Measurements from ENCODE around the gene PDK2. TPM values are rescaled to one million over a fixed set of nuclear protein-coding genes. Genes with fewer than 3 reads are reported as not detected.

PDK2 gene
- total and polyA plus RNA-seq, 9 of the 15 experiments (the other 6 are each of a cell fraction or from before 2014, with no cell fraction given), result 0.03 to 2.5 (median 1.4) TPM

- TF ChIP-seq MAFG (tag; conservative IDR thresholded peaks at IDR 0.05), result no peak
- no peak for TF ChIP-seq TAL1 (IDR thresholded peaks at IDR 0.05)
- no peak for TF ChIP-seq CREB5 (CRISPR knock-in tag; IDR thresholded peaks at IDR 0.05)
- TF ChIP-seq NCOA4 (IDR thresholded peaks at IDR 0.05; ENCODE audit: partially characterized antibody), result no peak
- no peak for TF ChIP-seq CHCHD3 (CRISPR knock-in tag; IDR thresholded peaks at IDR 0.05)
- TF ChIP-seq MTF1 (CRISPR knock-in tag; IDR thresholded peaks at IDR 0.05; ENCODE audit: borderline replicate concordance), result no peak
- no peak for TF ChIP-seq NFYB (IDR thresholded peaks at IDR 0.05; ENCODE audit: extremely low read depth, insufficient read length)
- TF ChIP-seq CHD1 (IDR thresholded peaks at IDR 0.05; ENCODE audit: low read length), result no peak
- TF ChIP-seq TRIM24 (IDR thresholded peaks at IDR 0.05), result peak; percentile 8 to 83; a peak in 2 of 4 replicates
- no peak for TF ChIP-seq ZNF780A (CRISPR knock-in tag; IDR thresholded peaks at IDR 0.05)
- TF ChIP-seq DIDO1 (tag; IDR thresholded peaks at IDR 0.05; ENCODE audit: low read depth), result no peak
- TF ChIP-seq NR2C1 (IDR thresholded peaks at IDR 0.05), result no peak
- no peak for TF ChIP-seq NR2C1 (tag; IDR thresholded peaks at IDR 0.05)
- TF ChIP-seq CTBP1 (IDR thresholded peaks at IDR 0.05; ENCODE audit: borderline replicate concordance), result peak; percentile 93; the same call in 1 of the 2 replicates
- no peak for TF ChIP-seq THAP7 (CRISPR knock-in tag; IDR thresholded peaks at IDR 0.05)
- TF ChIP-seq RAD51 (IDR thresholded peaks at IDR 0.05; ENCODE audit: borderline replicate concordance, low read depth), result no peak
- TF ChIP-seq FOXP4 (CRISPR knock-in tag; IDR thresholded peaks at IDR 0.05; ENCODE audit: borderline replicate concordance), result no peak
- no peak for TF ChIP-seq E2F8 (IDR thresholded peaks at IDR 0.05; ENCODE audit: low read depth, partially characterized antibody)
- TF ChIP-seq ZNF263 (CRISPR knock-in tag; IDR thresholded peaks at IDR 0.05; ENCODE audit: borderline replicate concordance), result peak; percentile 87
- no peak for TF ChIP-seq RBBP5 (IDR thresholded peaks at IDR 0.05; ENCODE audit: borderline replicate concordance, insufficient read depth, low read length, poor library complexity, severe bottlenecking)
- no peak for TF ChIP-seq ZNF551 (CRISPR knock-in tag; IDR thresholded peaks at IDR 0.05)
- TF ChIP-seq ZNF121 (CRISPR knock-in tag; conservative IDR thresholded peaks at IDR 0.05), result no peak
These were observed 45.1 kb downstream of the PDK2 start (continued) for GRCh38 chr17:50139950-50140885.

Data from K562 (cell line).